ENCODE measurements around the gene TXNL4A.

Gene TXNL4A

GRCh38 chr18:79928563-79928960 lies 59.8 kb downstream of the TXNL4A start:
- Mint-ChIP-seq H3K4me3 (no peak overlapping the region), H3K4me1 (peaks cover 53% of the 10 kb centered on the region), H3K27ac (peak overlapping the region in 1 of 3 experiments; percentile 58), H3K27me3 (ENCODE audit: low read depth) (no peaks in the 10 kb centered on the region), H3K36me3 (ENCODE audit: low read depth) (peaks cover 98% of the 10 kb centered on the region), H3K9me3 (peaks cover 56% of the 10 kb centered on the region)
- TF ChIP-seq CTCF (IDR thresholded peaks at IDR 0.05; ENCODE audit: unreplicated experiment in 3 of 3): no peak

- Mint-ChIP-seq H3K27me3 (ENCODE audit: low read depth) (no peaks in the 10 kb centered on the region), H3K4me1 (peaks cover 53% of the 10 kb centered on the region), H3K9me3 (peaks cover 50% of the 10 kb centered on the region), H3K36me3 (ENCODE audit: low read depth) (peaks cover 98% of the 10 kb centered on the region), H3K4me3 (peak overlapping the region in 1 of 3 experiments; percentile 76), H3K27ac (peak overlapping the region in 2 of 3 experiments; percentile 41 to 58)
- TF ChIP-seq CTCF (IDR thresholded peaks at IDR 0.05; ENCODE audit: unreplicated experiment in 3 of 3): no peak
Measured at GRCh38 chr18:79927607-79928562, 60.5 kb downstream of the TXNL4A start.

- Mint-ChIP-seq H3K4me1 (peaks cover 53% of the 10 kb centered on the region), H3K27ac (peak overlapping the region in 2 of 3 experiments; percentile 41 to 58), H3K36me3 (ENCODE audit: low read depth) (peaks cover 97% of the 10 kb centered on the region), H3K9me3 (peaks cover 40% of the 10 kb centered on the region), H3K27me3 (ENCODE audit: low read depth) (no peaks in the 10 kb centered on the region), H3K4me3 (peak overlapping the region in 2 of 3 experiments; percentile 53 to 76)
- no peak for TF ChIP-seq CTCF (IDR thresholded peaks at IDR 0.05; ENCODE audit: unreplicated experiment in 3 of 3)
Measured at GRCh38 chr18:79926715-79927606, 61.4 kb downstream of the TXNL4A start.

- peak overlapping the region in 1 of 3 experiments; percentile 40 for H3K4me3 Mint-ChIP-seq
Measured at GRCh38 chr18:79926306-79926705, 62.1 kb downstream of the TXNL4A start.

More at GRCh38 chr18:79926306-79926705, 62.1 kb downstream of the TXNL4A start:
- Mint-ChIP-seq H3K9me3 (peaks cover 37% of the 10 kb centered on the region), H3K27ac (peak overlapping the region in 1 of 3 experiments; percentile 58), H3K36me3 (ENCODE audit: low read depth) (peaks cover 97% of the 10 kb centered on the region), H3K4me1 (peaks cover 53% of the 10 kb centered on the region), H3K27me3 (ENCODE audit: low read depth) (no peaks in the 10 kb centered on the region)
- TF ChIP-seq CTCF (IDR thresholded peaks at IDR 0.05; ENCODE audit: unreplicated experiment in 3 of 3): no peak
